Left lung (tissue), 14 donors: ENCODE results near the gene CRX. TPM values are rescaled to one million over a fixed set of nuclear protein-coding genes. Genes with fewer than 3 reads are reported as not detected.
"Not testable (repeated sequence)": the region's sequence is repeated elsewhere in the genome, so short reads cannot be mapped to it uniquely, and the experiment has no call there.

Experiments
- ATAC-seq: fragments of 200-7000 bp; cut with Tn5 transposase; one replicate; pipeline ENCODE4 v1.9.1; 2020; ENCODE audit warnings: moderate library complexity
- DNase-seq, 4 donors: peaks; one replicate each; pipeline ENCODE4 v3.0.0-alpha.2; 2013 to 2020
- H3K27ac ChIP-seq, 2 donors: fragments of 200-600 bp; sonication (generic) in 1 of 2; one replicate each; pipeline versions ENCODE4 v1.5.0 to v1.8.0; 2020 to 2021
- H3K27me3 ChIP-seq, 2 donors: fragments of 200-600 bp; sonication (generic) in 1 of 2; one replicate each; pipeline versions ENCODE4 v1.5.0 to v1.8.0; 2020 to 2021
- H3K36me3 ChIP-seq, 2 donors: fragments of 200-600 bp; sonication (generic) in 1 of 2; one replicate each; pipeline versions ENCODE4 v1.5.0 to v1.8.0; 2020 to 2021
- H3K4me1 ChIP-seq, 2 donors: fragments of 200-600 bp; one replicate each; pipeline ENCODE4 v1.8.0; 2021
- H3K4me3 ChIP-seq, 2 donors: fragments of 200-600 bp; sonication (generic) in 1 of 2; one replicate each; pipeline versions ENCODE4 v1.5.0 to v1.8.0; 2020 to 2021; ENCODE audit warnings: mild to moderate bottlenecking in 1 of 2
- H3K9me3 ChIP-seq, 2 donors: fragments of 200-600 bp; sonication (generic) in 1 of 2; one replicate each; pipeline versions ENCODE4 v1.5.0 to v1.8.0; 2020 to 2021
- intact Hi-C, 2 donors: fragments of 100-400 bp; cut with DNase I; formaldehyde crosslinking; loops; one replicate each; pipeline versions ENCODE4 v1.11.2 to v1.14.2; 2022
- long read RNA-seq, 12 donors: library from polyadenylated mRNA in 2 of 12; unstranded in 2 of 12; transcript quantifications; one replicate each; pipeline ENCODE4 v2.0.0 and lab custom pipeline, GENCODE V29; 2019 to 2026
- polyA plus RNA-seq, 6 donors: library from polyadenylated mRNA; unstranded; fragments of 120-200 nt; gene quantifications; one replicate each; pipeline ENCODE4 v1.2.1, GENCODE V29; 2013; ENCODE audit not compliant: insufficient read length in 6 of 6
- total RNA-seq, 2 donors: library from RNA; stranded (reverse); fragmentation: NEBNext Ultra II Directional; extraction: Animal tissue kit (Norgen Biotek cat#: 25700); gene quantifications; one replicate each; pipeline ENCODE4 v1.2.1, GENCODE V29; 2021
- TF ChIP-seq, protein P1 (sequence below), 2 donors: fragments of 200-600 bp; sonication (generic) in 1 of 2; IDR thresholded peaks; one replicate each; pipeline versions ENCODE4 v1.5.0 to v1.8.0; 2021; ENCODE audit warnings: antibody characterized with exemption in 2 of 2
- donor health status: DM: no; HTN: yes; CAD: no.
- donor health status: DM: no; HTN: no; CAD: no.

The CRX gene
- total RNA-seq, result not detected
- under 1 TPM; 0.07 to 0.14 (median 0.07) TPM for polyA plus RNA-seq
- long read RNA-seq, donor 1, result 0 reads
- long read RNA-seq, donor 2, result 0 reads
- long read RNA-seq, donor 3, result 0 reads
- long read RNA-seq, donor 4, result 0 reads
- long read RNA-seq, donor 5, result 0 reads
- long read RNA-seq, donor 6, result 0 reads
- long read RNA-seq, donor 7, result 0 reads
- long read RNA-seq, donor 8, result 0 reads
- long read RNA-seq, donor 9, result 0 reads
- long read RNA-seq, donor 10, result 0 reads
- long read RNA-seq, donor 11, result 0 reads
- long read RNA-seq, donor 12, result 0 reads

GRCh38 chr19:47821460-47822020, at the start of gene CRX:
Gene CRX (plus strand): TSS chr19:47821937. CDS start chr19:47834444, 12,507 bp downstream.
- no peaks in the 10 kb centered on the region for H3K4me1 ChIP-seq
- no peak within 1 kb of the TSS for H3K27ac ChIP-seq
- peaks cover 0 to under 1% of the 10 kb centered on the region in 2 donors for H3K9me3 ChIP-seq
- H3K27me3 ChIP-seq, result peaks cover 0 to 61% of the 10 kb centered on the region in 2 donors
- TF ChIP-seq, protein P1, sequence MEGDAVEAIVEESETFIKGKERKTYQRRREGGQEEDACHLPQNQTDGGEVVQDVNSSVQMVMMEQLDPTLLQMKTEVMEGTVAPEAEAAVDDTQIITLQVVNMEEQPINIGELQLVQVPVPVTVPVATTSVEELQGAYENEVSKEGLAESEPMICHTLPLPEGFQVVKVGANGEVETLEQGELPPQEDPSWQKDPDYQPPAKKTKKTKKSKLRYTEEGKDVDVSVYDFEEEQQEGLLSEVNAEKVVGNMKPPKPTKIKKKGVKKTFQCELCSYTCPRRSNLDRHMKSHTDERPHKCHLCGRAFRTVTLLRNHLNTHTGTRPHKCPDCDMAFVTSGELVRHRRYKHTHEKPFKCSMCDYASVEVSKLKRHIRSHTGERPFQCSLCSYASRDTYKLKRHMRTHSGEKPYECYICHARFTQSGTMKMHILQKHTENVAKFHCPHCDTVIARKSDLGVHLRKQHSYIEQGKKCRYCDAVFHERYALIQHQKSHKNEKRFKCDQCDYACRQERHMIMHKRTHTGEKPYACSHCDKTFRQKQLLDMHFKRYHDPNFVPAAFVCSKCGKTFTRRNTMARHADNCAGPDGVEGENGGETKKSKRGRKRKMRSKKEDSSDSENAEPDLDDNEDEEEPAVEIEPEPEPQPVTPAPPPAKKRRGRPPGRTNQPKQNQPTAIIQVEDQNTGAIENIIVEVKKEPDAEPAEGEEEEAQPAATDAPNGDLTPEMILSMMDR (IDR thresholded peaks at IDR 0.05), result no peak
- ATAC-seq, result no peak
- no peak within 1 kb of the TSS for H3K4me3 ChIP-seq
- H3K36me3 ChIP-seq, result no peaks in the 10 kb centered on the region
- intact Hi-C loops, result no loop called here
- DNase-seq, result no peak

DNA sequence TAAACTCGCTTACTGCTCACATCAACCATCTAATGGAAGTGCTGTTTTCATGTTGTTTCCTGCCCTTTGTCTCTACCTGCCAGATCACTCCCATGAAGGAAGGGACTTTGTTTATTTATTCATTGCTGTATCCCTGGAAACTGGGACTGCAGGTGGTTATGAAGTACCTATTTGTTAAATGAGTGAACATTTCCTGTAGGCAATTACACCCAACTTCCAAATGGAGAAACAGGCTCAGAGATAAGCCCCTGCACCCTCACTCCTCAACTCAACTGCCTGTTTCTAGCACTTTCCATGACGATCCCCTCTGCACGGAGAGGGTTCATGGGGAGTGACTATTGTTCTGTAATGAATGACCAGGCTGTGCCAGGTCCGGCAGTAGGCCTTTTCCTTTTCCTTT, 45.2 kb upstream of the CRX start:
- Histone ChIP-seq H3K27me3 (no peaks in the 10 kb centered on the region), H3K36me3 (peaks cover 0 to 10% of the 10 kb centered on the region in 2 donors), H3K4me3 (no peak overlapping the region), H3K27ac (peak overlapping the region; percentile 94 to 98), H3K9me3 (no peaks in the 10 kb centered on the region), H3K4me1 (peaks cover 25 to 31% of the 10 kb centered on the region in 2 donors)
- TF ChIP-seq, protein P1 (IDR thresholded peaks at IDR 0.05), result no peak
- ATAC-seq (peak; percentile 35), DNase-seq (peak in 1 of 4 donors; percentile 29)
- intact Hi-C loops, result no loop called here

DNA sequence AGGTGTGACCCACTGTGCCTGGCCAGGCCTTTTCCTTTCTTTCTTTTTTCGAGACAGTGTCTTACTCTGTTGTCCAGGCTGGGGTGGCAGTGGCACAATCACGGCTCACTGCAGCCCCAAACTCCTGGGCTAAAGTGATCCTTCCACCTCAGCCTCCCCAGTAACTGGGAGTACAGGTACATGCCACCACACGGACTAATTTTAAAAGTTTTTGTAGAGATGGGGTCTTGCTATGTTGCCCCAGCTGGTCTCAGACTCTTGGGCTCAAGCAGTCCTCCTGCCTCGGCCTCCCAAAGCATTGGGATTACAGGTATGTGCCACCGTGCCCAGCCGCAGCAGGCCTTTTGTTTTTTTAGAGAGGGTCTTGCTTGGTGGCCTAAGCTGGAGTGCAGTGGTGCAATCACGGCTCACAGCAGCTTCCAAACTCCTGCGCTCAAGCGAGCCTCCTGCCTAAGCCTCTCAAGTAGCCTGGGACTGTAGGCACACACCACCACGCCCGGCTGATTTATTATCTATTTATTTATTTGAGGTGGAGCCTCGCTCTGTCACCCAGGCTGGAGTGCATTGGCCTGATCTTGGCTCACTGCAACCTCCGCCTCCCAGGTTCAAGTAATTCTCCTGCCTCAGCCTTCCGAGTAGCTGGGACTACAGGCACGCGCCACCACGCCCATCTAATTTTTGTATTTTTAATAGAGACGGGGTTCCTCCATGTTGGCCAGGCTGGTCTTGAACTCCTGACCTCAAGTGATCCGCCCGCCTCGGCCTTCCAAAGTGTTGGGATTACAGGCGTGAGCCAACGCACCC, 44.3 kb upstream of the CRX start:
- H3K4me3 ChIP-seq, result peak overlapping the region; percentile 74 to 92
- DNase-seq, H3K9me3 ChIP-seq, intact Hi-C loops, ATAC-seq, H3K27me3 ChIP-seq: not testable (repeated sequence)
- H3K4me1 ChIP-seq, result peaks cover 29 to 31% of the 10 kb centered on the region in 2 donors
- H3K27ac ChIP-seq, result peak overlapping the region; percentile 94 to 98
- peaks cover 0 to 17% of the 10 kb centered on the region in 2 donors for H3K36me3 ChIP-seq

DNA sequence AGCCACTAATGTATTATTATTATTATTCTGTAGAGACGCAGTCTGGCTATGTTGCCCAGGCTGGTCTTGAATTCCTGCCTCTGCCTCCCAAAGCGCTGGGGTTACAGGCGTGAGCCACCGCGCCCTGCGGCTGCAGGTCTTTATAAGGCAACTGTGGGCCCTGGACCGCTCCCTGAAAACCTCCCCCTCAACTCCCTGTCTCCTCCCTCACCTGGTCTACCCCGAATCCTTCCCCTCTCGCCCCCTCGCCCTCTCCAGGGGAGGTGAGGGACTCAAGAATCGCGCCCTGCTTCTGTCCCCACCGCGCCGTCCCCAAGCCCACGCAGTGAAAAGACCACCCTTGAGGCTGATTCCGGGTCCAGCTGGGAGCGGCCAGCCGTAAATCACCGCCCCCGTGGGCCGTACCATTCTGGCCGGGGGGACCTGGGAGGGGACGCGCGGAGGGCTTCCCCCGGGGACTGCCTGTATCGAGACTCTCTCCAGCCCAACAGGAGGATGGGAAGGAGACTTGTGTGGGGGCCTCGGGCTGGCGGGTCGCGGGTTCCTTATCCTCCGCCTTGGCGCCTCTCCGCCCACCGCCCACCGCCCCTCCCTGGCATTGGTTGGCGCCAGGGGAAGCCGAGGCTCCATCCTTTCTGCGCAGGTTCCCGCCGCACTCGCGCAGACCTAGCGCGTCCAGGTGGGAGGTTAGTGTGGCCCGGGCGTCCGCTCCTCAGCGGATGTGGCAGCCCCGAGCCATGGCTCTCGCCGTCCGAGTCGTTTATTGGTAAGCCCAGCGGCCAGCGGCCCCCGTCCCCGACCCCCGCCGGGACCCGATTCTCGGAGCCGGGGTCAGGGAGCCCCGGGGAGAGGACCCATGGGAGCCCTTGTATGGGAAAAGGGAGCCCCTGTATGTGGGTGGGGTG, 43.4 kb upstream of the CRX start, which contains the start of gene SELENOW:
Gene SELENOW (plus strand): TSS at position 655 of the 905 bp plus-strand sequence. CDS start 83 bp downstream, at position 738.
- peak within 1 kb of the TSS; percentile 74 to 92 for H3K4me3 ChIP-seq
- H3K4me1 ChIP-seq, result peaks cover 29 to 31% of the 10 kb centered on the region in 2 donors
- TF ChIP-seq, protein P1 (IDR thresholded peaks at IDR 0.05), result no peak
- intact Hi-C loops, result no loop called here
- H3K27ac ChIP-seq, result peak within 1 kb of the TSS; percentile 94 to 98
- no peaks in the 10 kb centered on the region for H3K9me3 ChIP-seq
- DNase-seq (peak; percentile 76 to 92 (median 82)), ATAC-seq (peak; percentile 90)
- H3K27me3 ChIP-seq, result no peaks in the 10 kb centered on the region
- peaks cover 0 to 26% of the 10 kb centered on the region in 2 donors for H3K36me3 ChIP-seq

DNA sequence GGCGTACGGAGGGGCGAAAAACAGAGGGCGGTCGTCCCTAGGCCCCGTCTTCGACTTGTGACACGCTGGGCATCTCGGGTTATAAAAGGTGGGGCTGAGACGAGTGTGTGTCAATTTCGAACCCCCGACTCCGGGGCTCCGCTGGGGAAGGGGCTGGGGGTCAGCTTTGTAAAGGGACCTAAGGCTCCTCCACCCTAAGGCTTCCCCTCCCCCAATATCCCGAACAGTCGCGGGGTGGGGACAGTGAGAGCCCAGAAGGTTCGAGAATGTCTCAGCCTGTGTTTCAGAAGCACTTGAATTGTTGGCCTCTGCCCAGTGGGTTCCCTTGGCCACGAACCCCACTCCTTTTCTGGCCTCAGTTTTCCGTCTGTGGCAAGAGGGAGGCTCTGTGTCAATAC, 42.8 kb upstream of the CRX start:
- intact Hi-C loops, result no loop called here
- H3K27ac ChIP-seq, result peak overlapping the region; percentile 94 to 98
- ATAC-seq (peak; percentile 59), DNase-seq (peak in 3 of 4 donors; percentile 26 to 52 (median 37))
- H3K27me3 ChIP-seq, result no peaks in the 10 kb centered on the region
- H3K4me1 ChIP-seq, result peaks cover 29 to 31% of the 10 kb centered on the region in 2 donors
- peak overlapping the region; percentile 74 to 92 for H3K4me3 ChIP-seq
- TF ChIP-seq, protein P1 (IDR thresholded peaks at IDR 0.05), result no peak
- no peaks in the 10 kb centered on the region for H3K9me3 ChIP-seq
- peaks cover 0 to 32% of the 10 kb centered on the region in 2 donors for H3K36me3 ChIP-seq
